ENCODE measurements around the gene NCK2. TPM values are rescaled to one million over a fixed set of nuclear protein-coding genes. Genes with fewer than 3 reads are reported as not detected.

Gene NCK2
- total and polyA plus RNA-seq, 2 of the 13 experiments (the other 11 are each of a cell fraction or from before 2014, with no cell fraction given), result 14.8 to 23.5 TPM

GRCh38 chr2:105783151-105783738 is 38.5 kb downstream of the NCK2 start:
- in situ Hi-C loops (cut with HindIII; ENCODE audit: extremely low pct_ligation_motif_present, low pct_unique_long_range_greater_than_20kb) (no loop called here), intact Hi-C loops (cut with micrococcal nuclease; ENCODE audit: unreplicated experiment) (no loop called here)
- TF ChIP-seq RBAK (CRISPR knock-in tag; IDR thresholded peaks at IDR 0.05), result no peak
- TF ChIP-seq, protein P1, sequence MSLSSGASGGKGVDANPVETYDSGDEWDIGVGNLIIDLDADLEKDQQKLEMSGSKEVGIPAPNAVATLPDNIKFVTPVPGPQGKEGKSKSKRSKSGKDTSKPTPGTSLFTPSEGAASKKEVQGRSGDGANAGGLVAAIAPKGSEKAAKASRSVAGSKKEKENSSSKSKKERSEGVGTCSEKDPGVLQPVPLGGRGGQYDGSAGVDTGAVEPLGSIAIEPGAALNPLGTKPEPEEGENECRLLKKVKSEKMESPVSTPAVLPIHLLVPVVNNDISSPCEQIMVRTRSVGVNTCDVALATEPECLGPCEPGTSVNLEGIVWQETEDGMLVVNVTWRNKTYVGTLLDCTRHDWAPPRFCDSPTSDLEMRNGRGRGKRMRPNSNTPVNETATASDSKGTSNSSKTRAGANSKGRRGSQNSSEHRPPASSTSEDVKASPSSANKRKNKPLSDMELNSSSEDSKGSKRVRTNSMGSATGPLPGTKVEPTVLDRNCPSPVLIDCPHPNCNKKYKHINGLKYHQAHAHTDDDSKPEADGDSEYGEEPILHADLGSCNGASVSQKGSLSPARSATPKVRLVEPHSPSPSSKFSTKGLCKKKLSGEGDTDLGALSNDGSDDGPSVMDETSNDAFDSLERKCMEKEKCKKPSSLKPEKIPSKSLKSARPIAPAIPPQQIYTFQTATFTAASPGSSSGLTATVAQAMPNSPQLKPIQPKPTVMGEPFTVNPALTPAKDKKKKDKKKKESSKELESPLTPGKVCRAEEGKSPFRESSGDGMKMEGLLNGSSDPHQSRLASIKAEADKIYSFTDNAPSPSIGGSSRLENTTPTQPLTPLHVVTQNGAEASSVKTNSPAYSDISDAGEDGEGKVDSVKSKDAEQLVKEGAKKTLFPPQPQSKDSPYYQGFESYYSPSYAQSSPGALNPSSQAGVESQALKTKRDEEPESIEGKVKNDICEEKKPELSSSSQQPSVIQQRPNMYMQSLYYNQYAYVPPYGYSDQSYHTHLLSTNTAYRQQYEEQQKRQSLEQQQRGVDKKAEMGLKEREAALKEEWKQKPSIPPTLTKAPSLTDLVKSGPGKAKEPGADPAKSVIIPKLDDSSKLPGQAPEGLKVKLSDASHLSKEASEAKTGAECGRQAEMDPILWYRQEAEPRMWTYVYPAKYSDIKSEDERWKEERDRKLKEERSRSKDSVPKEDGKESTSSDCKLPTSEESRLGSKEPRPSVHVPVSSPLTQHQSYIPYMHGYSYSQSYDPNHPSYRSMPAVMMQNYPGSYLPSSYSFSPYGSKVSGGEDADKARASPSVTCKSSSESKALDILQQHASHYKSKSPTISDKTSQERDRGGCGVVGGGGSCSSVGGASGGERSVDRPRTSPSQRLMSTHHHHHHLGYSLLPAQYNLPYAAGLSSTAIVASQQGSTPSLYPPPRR (CRISPR knock-in tag; IDR thresholded peaks at IDR 0.05; ENCODE audit: borderline replicate concordance), result no peak
- TF ChIP-seq ZNF101 (CRISPR knock-in tag; IDR thresholded peaks at IDR 0.05; ENCODE audit: borderline replicate concordance, low read depth), result no peak
- no peak for TF ChIP-seq ZNF256 (CRISPR knock-in tag; conservative IDR thresholded peaks at IDR 0.05)
- TF ChIP-seq, protein P2, sequence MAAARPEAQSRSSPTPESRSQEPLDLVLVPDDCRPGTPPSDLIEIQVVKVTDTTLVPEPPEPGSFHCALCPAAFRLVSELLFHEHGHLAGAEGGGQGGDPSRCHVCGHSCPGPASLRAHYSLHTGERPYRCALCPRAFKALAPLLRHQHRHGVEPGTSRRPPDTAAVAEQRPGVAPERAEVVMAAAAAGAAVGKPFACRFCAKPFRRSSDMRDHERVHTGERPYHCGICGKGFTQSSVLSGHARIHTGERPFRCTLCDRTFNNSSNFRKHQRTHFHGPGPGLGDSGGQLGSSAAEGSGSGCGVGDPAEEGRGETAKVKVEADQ (CRISPR knock-in tag; IDR thresholded peaks at IDR 0.05; ENCODE audit: borderline replicate concordance), result no peak
- no peak for TF ChIP-seq SIN3B (IDR thresholded peaks at IDR 0.05; ENCODE audit: low read length)
- TF ChIP-seq ZNF44 (CRISPR knock-in tag; IDR thresholded peaks at IDR 0.05), result no peak
- TF ChIP-seq ZNF788 (CRISPR knock-in tag; IDR thresholded peaks at IDR 0.05; ENCODE audit: borderline replicate concordance), result no peak
- TF ChIP-seq REPIN1 (CRISPR knock-in tag; IDR thresholded peaks at IDR 0.05; ENCODE audit: borderline replicate concordance, low read depth), result no peak
- TF ChIP-seq ZMAT5 (CRISPR knock-in tag; IDR thresholded peaks at IDR 0.05; ENCODE audit: borderline replicate concordance, low read depth), result no peak
- TF ChIP-seq ZNF24 (IDR thresholded peaks at IDR 0.05), result no peak
- no peak for FAIRE-seq
- ChIA-PET POLR2A (no interaction called here), CTCF (ENCODE audit: low intra/inter-chr PET ratio, low total read pairs) (no interaction called here)
- H3K4me3 ChIP-seq (replicated peaks in 1 of 3; ENCODE audit: insufficient read depth in 1 of 3, low read depth in 2 of 3, low read length in 3 of 3), result no peak overlapping the region
- BruUV-seq (replicated peaks), result no TSS peak
- no peak overlapping the region for H2AFZ ChIP-seq (ENCODE audit: low read length)
- H3K36me3 ChIP-seq (replicated peaks in 1 of 2; ENCODE audit: control insufficient read depth in 1 of 2, insufficient read depth in 2 of 2, low read length in 2 of 2), result 0 out of 5 replicates have a peak, but pooled peaks cover 2% of the 10 kb centered on the region in 2 experiments
- no peaks in the 10 kb centered on the region for H4K20me1 ChIP-seq (ENCODE audit: insufficient read depth, low read length)
- H3K79me2 ChIP-seq (ENCODE audit: insufficient read depth, low read length), result peaks cover 4% of the 10 kb centered on the region
- peaks cover 12% of the 10 kb centered on the region for H3K4me1 ChIP-seq (ENCODE audit: insufficient read depth, low read length)
- no peak overlapping the region for H3K9ac ChIP-seq (ENCODE audit: insufficient read depth, low read depth, low read length)
- ATAC-seq, result no peak
- H3K27ac ChIP-seq (ENCODE audit: extremely low read length, insufficient read depth, low read length), result no peak overlapping the region
- DNase-seq (ENCODE audit: low spot score), result no peak
- H3K4me2 ChIP-seq (ENCODE audit: low read depth, low read length), result no peak overlapping the region
- no peaks in the 10 kb centered on the region for H3K27me3 ChIP-seq (ENCODE audit: control insufficient read depth in 1 of 2, insufficient read depth in 2 of 2, low read length in 2 of 2)
- 95% methylated on average over 18 of the region's 18 CpGs for WGBS (ENCODE audit: low lambda C conversion rate)
- H3K9me3 ChIP-seq (ENCODE audit: low read length), result no peaks in the 10 kb centered on the region

Measured in HepG2 (cell line).